Activated CD4-positive, alpha-beta T cell treated with anti-CD3 and anti-CD28 coated beads, Interleukin-2, amount 10 ng/mL, durations not matched to agents 24 days and 14 days (primary cell): ENCODE data around the gene GUK1. TPM values are rescaled to one million over a fixed set of nuclear protein-coding genes. Genes with fewer than 3 reads are reported as not detected.
"Not testable (repeated sequence)": the region's sequence is repeated elsewhere in the genome, so short reads cannot be mapped to it uniquely, and the experiment has no call there.

Experiments used
- DNase-seq: peaks from one replicate; pipeline ENCODE4 v3.0.0; 2022
- H3K27ac Mint-ChIP-seq: one replicate; pipeline ENCODE4 v1.8.0; 2022; ENCODE audit warnings: mild to moderate bottlenecking, mixed read lengths
- H3K27me3 Mint-ChIP-seq: one replicate; pipeline ENCODE4 v1.8.0; 2022; ENCODE audit warnings: mixed read lengths
- H3K36me3 Mint-ChIP-seq: one replicate; pipeline ENCODE4 v1.8.0; 2022; ENCODE audit warnings: low read depth, mild to moderate bottlenecking, mixed read lengths
- H3K4me1 Mint-ChIP-seq: one replicate; pipeline ENCODE4 v1.8.0; 2021; ENCODE audit warnings: mixed read lengths
- H3K4me3 Mint-ChIP-seq: one replicate; pipeline ENCODE4 v1.8.0; 2022; ENCODE audit warnings: mild to moderate bottlenecking, moderate library complexity, mixed read lengths
- H3K9me3 Mint-ChIP-seq: one replicate; pipeline ENCODE4 v1.8.0; 2021; ENCODE audit warnings: mixed read lengths
- intact Hi-C: fragments of 100-400 bp; cut with micrococcal nuclease; formaldehyde crosslinking; loops from one replicate; pipeline ENCODE4 v1.15.1; 2023
- total RNA-seq: library from RNA; stranded (reverse); gene quantifications from 2 replicates; pipeline ENCODE4 v1.2.3, GENCODE V29; 2022

Gene GUK1
- total RNA-seq, 1 donor from 2014 or later = 222 TPM

GRCh38 chr1:228109073-228109961, 30.8 kb upstream of the GUK1 start, which contains the start of gene MRPL55:
Gene MRPL55, minus strand, starts transcription at chr1:228109299. Its CDS starts 1,039 bp downstream, at chr1:228108260.
- intact Hi-C loops = loop anchor here (1.0 to 10.0 kb wide), 6 partner anchors 27 to 345 kb away; partner anchors contain the start of genes ARF1, GUK1 and TRIM11
- peak within 1 kb of the TSS; percentile 88 for H3K27ac Mint-ChIP-seq

GRCh38 chr1:228109962-228110488, 30.1 kb upstream of the GUK1 start:
- peaks cover 2% of the 10 kb centered on the region for H3K27me3 Mint-ChIP-seq
- DNase-seq = no peak
- peak overlapping the region; percentile 88 for H3K27ac Mint-ChIP-seq
- no peaks in the 10 kb centered on the region for H3K9me3 Mint-ChIP-seq
- intact Hi-C loops = loop anchor here (1.0 to 10.0 kb wide), 7 partner anchors 28 to 345 kb away; partner anchors contain the start of genes ARF1, GUK1 and TRIM11
- H3K36me3 Mint-ChIP-seq = peaks cover 16% of the 10 kb centered on the region
- H3K4me3 Mint-ChIP-seq = peak overlapping the region; percentile 95
- H3K4me1 Mint-ChIP-seq = peaks cover 20% of the 10 kb centered on the region

More at GRCh38 chr1:228109073-228109961, 30.8 kb upstream of the GUK1 start, which contains the start of gene MRPL55:
- no peaks in the 10 kb centered on the region for H3K9me3 Mint-ChIP-seq
- H3K27me3 Mint-ChIP-seq = peaks cover 2% of the 10 kb centered on the region
- peak; percentile 100 for DNase-seq
- peaks cover 18% of the 10 kb centered on the region for H3K36me3 Mint-ChIP-seq
- peak within 1 kb of the TSS; percentile 95 for H3K4me3 Mint-ChIP-seq
- H3K4me1 Mint-ChIP-seq = peaks cover 23% of the 10 kb centered on the region

- intact Hi-C loops = loop anchor here (2.0 kb wide), 1 partner anchor 166 kb away; no protein-coding TSS in a partner anchor
- Mint-ChIP-seq H3K27me3 (peaks cover 2% of the 10 kb centered on the region), H3K27ac (no peak overlapping the region), H3K4me3 (no peak overlapping the region), H3K9me3 (no peaks in the 10 kb centered on the region), H3K36me3 (peaks cover 15% of the 10 kb centered on the region), H3K4me1 (peaks cover 20% of the 10 kb centered on the region)
- no peak for DNase-seq
These were observed 29.5 kb upstream of the GUK1 start for GRCh38 chr1:228110556-228110955.

GRCh38 chr1:228111315-228111714, 28.8 kb upstream of the GUK1 start:
- not testable (repeated sequence) for H3K27ac Mint-ChIP-seq, DNase-seq, H3K27me3 Mint-ChIP-seq, H3K9me3 Mint-ChIP-seq, H3K4me3 Mint-ChIP-seq
- intact Hi-C loops = loop anchor here (2.0 kb wide), 1 partner anchor 165 kb away; no protein-coding TSS in a partner anchor
- peaks cover 20% of the 10 kb centered on the region for H3K4me1 Mint-ChIP-seq
- H3K36me3 Mint-ChIP-seq = peaks cover 14% of the 10 kb centered on the region

GRCh38 chr1:228112167-228112566, 27.9 kb upstream of the GUK1 start:
- Mint-ChIP-seq H3K36me3 (peaks cover 8% of the 10 kb centered on the region), H3K27me3 (peaks cover 2% of the 10 kb centered on the region), H3K4me1 (peaks cover 20% of the 10 kb centered on the region), H3K4me3 (no peak overlapping the region), H3K27ac (no peak overlapping the region), H3K9me3 (no peaks in the 10 kb centered on the region)
- intact Hi-C loops = no loop called here
- no peak for DNase-seq

- peaks cover 20% of the 10 kb centered on the region for H3K4me1 Mint-ChIP-seq
- intact Hi-C loops = no loop called here
- no peak overlapping the region for H3K27ac Mint-ChIP-seq
- H3K9me3 Mint-ChIP-seq = peaks cover 2% of the 10 kb centered on the region
- no peak for DNase-seq
- peaks cover 2% of the 10 kb centered on the region for H3K27me3 Mint-ChIP-seq
- H3K4me3 Mint-ChIP-seq = no peak overlapping the region
- H3K36me3 Mint-ChIP-seq = peaks cover 6% of the 10 kb centered on the region
These were observed 27.5 kb upstream of the GUK1 start for GRCh38 chr1:228112617-228113016.

- Mint-ChIP-seq H3K4me3 (no peak overlapping the region), H3K36me3 (peaks cover 3% of the 10 kb centered on the region), H3K27me3 (no peaks in the 10 kb centered on the region), H3K27ac (no peak overlapping the region), H3K4me1 (peaks cover 5% of the 10 kb centered on the region), H3K9me3 (peaks cover 8% of the 10 kb centered on the region)
- DNase-seq = no peak
- intact Hi-C loops = no loop called here
These were observed 25.3 kb upstream of the GUK1 start for GRCh38 chr1:228114827-228115226.

GRCh38 chr1:228117335-228117734, 22.7 kb upstream of the GUK1 start:
- DNase-seq = no peak
- no peak overlapping the region for H3K4me3 Mint-ChIP-seq
- no peaks in the 10 kb centered on the region for H3K27me3 Mint-ChIP-seq
- peaks cover 8% of the 10 kb centered on the region for H3K9me3 Mint-ChIP-seq
- no peak overlapping the region for H3K27ac Mint-ChIP-seq
- intact Hi-C loops = no loop called here
- peaks cover 3% of the 10 kb centered on the region for H3K36me3 Mint-ChIP-seq
- peaks cover 2% of the 10 kb centered on the region for H3K4me1 Mint-ChIP-seq

- H3K4me3 Mint-ChIP-seq = no peak overlapping the region
- peaks cover 8% of the 10 kb centered on the region for H3K9me3 Mint-ChIP-seq
- H3K27ac Mint-ChIP-seq = no peak overlapping the region
- intact Hi-C loops = no loop called here
- DNase-seq = no peak
- H3K36me3 Mint-ChIP-seq = peaks cover 3% of the 10 kb centered on the region
- H3K4me1 Mint-ChIP-seq = peaks cover 2% of the 10 kb centered on the region
- H3K27me3 Mint-ChIP-seq = peaks cover 4% of the 10 kb centered on the region
These were observed 22.0 kb upstream of the GUK1 start for GRCh38 chr1:228118040-228118439.

- H3K36me3 Mint-ChIP-seq = peaks cover 3% of the 10 kb centered on the region
- intact Hi-C loops = no loop called here
- H3K4me3 Mint-ChIP-seq = no peak overlapping the region
- no peak overlapping the region for H3K27ac Mint-ChIP-seq
- peaks cover 8% of the 10 kb centered on the region for H3K9me3 Mint-ChIP-seq
- H3K4me1 Mint-ChIP-seq = peaks cover 3% of the 10 kb centered on the region
- peaks cover 4% of the 10 kb centered on the region for H3K27me3 Mint-ChIP-seq
- no peak for DNase-seq
These were observed 19.7 kb upstream of the GUK1 start for GRCh38 chr1:228120351-228120750.

GRCh38 chr1:228120857-228121489, 19.1 kb upstream of the GUK1 start:
- Mint-ChIP-seq H3K9me3 (peaks cover 8% of the 10 kb centered on the region), H3K27me3 (peaks cover 4% of the 10 kb centered on the region), H3K27ac (no peak overlapping the region), H3K4me1 (peaks cover 5% of the 10 kb centered on the region), H3K4me3 (no peak overlapping the region), H3K36me3 (peaks cover 3% of the 10 kb centered on the region)
- intact Hi-C loops = no loop called here
- DNase-seq = no peak

- Mint-ChIP-seq H3K36me3 (peaks cover 2% of the 10 kb centered on the region), H3K27ac (no peak overlapping the region), H3K4me3 (no peak overlapping the region), H3K9me3 (peaks cover 5% of the 10 kb centered on the region), H3K4me1 (peaks cover 5% of the 10 kb centered on the region), H3K27me3 (peaks cover 8% of the 10 kb centered on the region)
- intact Hi-C loops = no loop called here
- no peak for DNase-seq
These were observed 17.1 kb upstream of the GUK1 start for GRCh38 chr1:228122921-228123441.

- intact Hi-C loops = no loop called here
- H3K4me3 Mint-ChIP-seq = no peak overlapping the region
These were observed 16.6 kb upstream of the GUK1 start for GRCh38 chr1:228123505-228123904.

More at GRCh38 chr1:228123505-228123904, 16.6 kb upstream of the GUK1 start:
- Mint-ChIP-seq H3K27ac (no peak overlapping the region), H3K9me3 (peaks cover 5% of the 10 kb centered on the region), H3K4me1 (peaks cover 5% of the 10 kb centered on the region), H3K27me3 (peaks cover 11% of the 10 kb centered on the region), H3K36me3 (peaks cover 2% of the 10 kb centered on the region)
- DNase-seq = no peak
